Measurements from ENCODE around the gene MACROD1. TPM values are rescaled to one million over a fixed set of nuclear protein-coding genes. Genes with fewer than 3 reads are reported as not detected.

Gene MACROD1
- total RNA-seq, 1 donor from 2014 or later = 4.1 TPM

DNA sequence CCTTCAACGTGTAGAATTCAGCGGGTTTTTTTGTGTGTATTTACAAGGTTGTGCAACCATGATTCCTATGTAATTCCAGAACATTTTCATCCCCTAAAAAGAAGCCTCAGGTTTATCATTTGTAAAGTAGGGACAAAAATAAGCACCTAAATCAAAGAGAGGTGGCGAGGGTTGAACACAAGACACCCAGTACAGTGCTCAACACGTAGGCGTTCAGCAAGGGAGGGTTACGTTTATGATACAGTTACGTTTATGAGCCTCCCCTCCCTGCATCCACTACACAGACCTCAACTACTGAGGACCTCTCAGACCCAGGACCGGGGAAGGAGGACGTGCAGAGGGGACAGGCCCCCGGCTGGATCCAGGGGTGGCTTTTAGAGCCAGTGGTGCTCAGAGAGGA, 85.5 kb downstream of the MACROD1 start:
- no peaks in the 10 kb centered on the region for H3K36me3 Mint-ChIP-seq (ENCODE audit: low read depth, unreplicated experiment)
- H3K27me3 Mint-ChIP-seq (ENCODE audit: unreplicated experiment) = peaks cover 3% of the 10 kb centered on the region
- DNase-seq (ENCODE audit: low spot score) = no peak
- H3K4me3 Mint-ChIP-seq (ENCODE audit: unreplicated experiment) = no peak overlapping the region
- H3K9me3 Mint-ChIP-seq (ENCODE audit: unreplicated experiment) = no peaks in the 10 kb centered on the region
- H3K4me1 Mint-ChIP-seq (ENCODE audit: unreplicated experiment) = no peaks in the 10 kb centered on the region
- TF ChIP-seq, protein P1, sequence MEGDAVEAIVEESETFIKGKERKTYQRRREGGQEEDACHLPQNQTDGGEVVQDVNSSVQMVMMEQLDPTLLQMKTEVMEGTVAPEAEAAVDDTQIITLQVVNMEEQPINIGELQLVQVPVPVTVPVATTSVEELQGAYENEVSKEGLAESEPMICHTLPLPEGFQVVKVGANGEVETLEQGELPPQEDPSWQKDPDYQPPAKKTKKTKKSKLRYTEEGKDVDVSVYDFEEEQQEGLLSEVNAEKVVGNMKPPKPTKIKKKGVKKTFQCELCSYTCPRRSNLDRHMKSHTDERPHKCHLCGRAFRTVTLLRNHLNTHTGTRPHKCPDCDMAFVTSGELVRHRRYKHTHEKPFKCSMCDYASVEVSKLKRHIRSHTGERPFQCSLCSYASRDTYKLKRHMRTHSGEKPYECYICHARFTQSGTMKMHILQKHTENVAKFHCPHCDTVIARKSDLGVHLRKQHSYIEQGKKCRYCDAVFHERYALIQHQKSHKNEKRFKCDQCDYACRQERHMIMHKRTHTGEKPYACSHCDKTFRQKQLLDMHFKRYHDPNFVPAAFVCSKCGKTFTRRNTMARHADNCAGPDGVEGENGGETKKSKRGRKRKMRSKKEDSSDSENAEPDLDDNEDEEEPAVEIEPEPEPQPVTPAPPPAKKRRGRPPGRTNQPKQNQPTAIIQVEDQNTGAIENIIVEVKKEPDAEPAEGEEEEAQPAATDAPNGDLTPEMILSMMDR (IDR thresholded peaks at IDR 0.05; ENCODE audit: unreplicated experiment) = no peak
- H3K27ac Mint-ChIP-seq (ENCODE audit: unreplicated experiment) = no peak overlapping the region

DNA sequence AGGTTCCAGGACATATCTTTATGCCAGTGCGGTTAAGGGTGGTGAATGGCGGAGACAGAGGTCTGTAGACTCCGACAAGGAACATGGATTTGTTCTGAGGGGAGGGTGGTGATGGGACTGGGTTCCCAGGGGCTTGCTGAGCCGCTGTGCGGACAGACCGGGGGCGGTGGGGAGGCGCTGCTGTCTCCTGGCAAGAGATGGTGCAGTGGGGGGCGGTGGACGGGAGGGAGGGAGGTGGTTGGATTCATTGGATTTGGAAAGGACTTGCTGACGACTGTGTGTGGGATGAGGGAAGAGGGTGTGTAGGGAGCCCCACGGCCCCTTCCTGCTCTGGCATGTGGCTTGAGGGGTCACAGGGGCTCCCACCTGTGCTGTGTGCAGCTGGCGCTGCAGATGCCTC, 87.0 kb downstream of the MACROD1 start:
- Mint-ChIP-seq H3K27ac (ENCODE audit: unreplicated experiment) (no peak overlapping the region), H3K4me3 (ENCODE audit: unreplicated experiment) (no peak overlapping the region), H3K4me1 (ENCODE audit: unreplicated experiment) (no peaks in the 10 kb centered on the region), H3K9me3 (ENCODE audit: unreplicated experiment) (no peaks in the 10 kb centered on the region), H3K36me3 (ENCODE audit: low read depth, unreplicated experiment) (no peaks in the 10 kb centered on the region), H3K27me3 (ENCODE audit: unreplicated experiment) (peaks cover 5% of the 10 kb centered on the region)
- TF ChIP-seq, protein P1 (IDR thresholded peaks at IDR 0.05; ENCODE audit: unreplicated experiment) = no peak
- DNase-seq (ENCODE audit: low spot score) = no peak

DNA sequence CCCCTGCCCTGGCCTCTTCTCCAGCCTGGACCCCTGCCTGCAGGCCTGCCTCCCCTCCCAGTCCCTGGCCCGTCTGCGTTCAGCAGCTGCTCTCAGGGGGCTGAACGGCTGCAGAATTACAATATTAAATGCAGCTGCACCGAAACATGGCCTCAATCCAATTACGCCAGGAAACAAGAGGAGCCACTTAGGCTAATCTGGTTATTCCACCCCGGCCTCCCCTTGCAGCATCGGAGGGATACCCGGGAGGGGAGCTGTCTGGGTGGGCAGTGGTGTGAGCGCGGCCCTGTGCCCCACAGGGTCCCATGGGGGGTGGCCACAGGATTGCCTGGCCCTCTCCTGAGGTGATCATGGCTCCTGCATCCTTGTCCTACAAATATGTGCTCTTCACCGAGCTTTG, 87.6 kb downstream of the MACROD1 start:
- Mint-ChIP-seq H3K27ac (ENCODE audit: unreplicated experiment) (no peak overlapping the region), H3K9me3 (ENCODE audit: unreplicated experiment) (no peaks in the 10 kb centered on the region), H3K36me3 (ENCODE audit: low read depth, unreplicated experiment) (no peaks in the 10 kb centered on the region), H3K4me3 (ENCODE audit: unreplicated experiment) (no peak overlapping the region), H3K27me3 (ENCODE audit: unreplicated experiment) (peaks cover 5% of the 10 kb centered on the region), H3K4me1 (ENCODE audit: unreplicated experiment) (no peaks in the 10 kb centered on the region)
- DNase-seq (ENCODE audit: low spot score) = no peak
- TF ChIP-seq, protein P1 (IDR thresholded peaks at IDR 0.05; ENCODE audit: unreplicated experiment) = no peak

DNA sequence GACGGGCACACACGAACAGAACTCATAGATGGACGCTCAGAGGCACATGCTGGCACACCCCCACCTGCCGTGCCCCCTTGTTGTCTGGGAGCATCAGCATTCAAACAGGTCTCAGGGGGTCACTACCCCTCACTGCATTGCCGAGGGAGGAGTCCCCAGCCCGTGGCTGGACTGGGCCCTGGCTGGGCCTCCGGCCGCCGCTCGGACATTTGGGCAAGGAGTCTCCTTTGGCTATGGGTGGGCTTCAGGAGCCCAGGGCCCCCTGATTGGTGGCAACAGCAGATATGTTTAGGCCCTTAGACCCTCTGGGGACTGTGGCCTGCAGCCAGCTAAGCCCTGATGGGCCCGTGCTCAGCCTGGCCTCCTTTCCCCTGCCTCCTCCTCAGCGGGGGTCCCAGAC, 88.3 kb downstream of the MACROD1 start:
- Mint-ChIP-seq H3K4me1 (ENCODE audit: unreplicated experiment) (no peaks in the 10 kb centered on the region), H3K27ac (ENCODE audit: unreplicated experiment) (no peak overlapping the region), H3K27me3 (ENCODE audit: unreplicated experiment) (peaks cover 5% of the 10 kb centered on the region), H3K9me3 (ENCODE audit: unreplicated experiment) (no peaks in the 10 kb centered on the region), H3K4me3 (ENCODE audit: unreplicated experiment) (no peak overlapping the region), H3K36me3 (ENCODE audit: low read depth, unreplicated experiment) (no peaks in the 10 kb centered on the region)
- DNase-seq (ENCODE audit: low spot score) = no peak
- TF ChIP-seq, protein P1 (IDR thresholded peaks at IDR 0.05; ENCODE audit: unreplicated experiment) = no peak

DNA sequence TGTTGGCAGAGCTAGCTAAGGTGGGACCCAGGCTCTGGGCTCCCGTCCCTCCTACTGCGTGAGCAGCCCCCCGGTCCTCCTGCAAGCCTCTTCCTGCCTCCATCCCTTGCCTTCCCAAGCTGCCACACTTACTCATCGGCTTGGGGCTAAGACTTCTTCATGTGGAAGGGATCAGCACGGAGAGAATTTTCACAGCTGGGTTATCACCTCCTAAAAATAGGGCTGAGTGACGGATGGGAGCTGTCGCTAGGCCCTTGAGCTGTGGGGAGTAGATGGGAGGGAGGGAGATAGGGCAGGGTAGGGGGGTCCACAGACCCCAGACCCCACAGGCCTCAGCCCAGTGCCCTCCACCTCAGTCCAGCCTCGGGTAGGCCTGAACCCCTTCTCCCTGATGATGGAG, 89.2 kb downstream of the MACROD1 start:
- no peaks in the 10 kb centered on the region for H3K9me3 Mint-ChIP-seq (ENCODE audit: unreplicated experiment)
- no peaks in the 10 kb centered on the region for H3K4me1 Mint-ChIP-seq (ENCODE audit: unreplicated experiment)
- H3K27ac Mint-ChIP-seq (ENCODE audit: unreplicated experiment) = no peak overlapping the region
- peaks cover 5% of the 10 kb centered on the region for H3K27me3 Mint-ChIP-seq (ENCODE audit: unreplicated experiment)
- TF ChIP-seq, protein P1 (IDR thresholded peaks at IDR 0.05; ENCODE audit: unreplicated experiment) = no peak
- DNase-seq (ENCODE audit: low spot score) = no peak
- no peak overlapping the region for H3K4me3 Mint-ChIP-seq (ENCODE audit: unreplicated experiment)
- H3K36me3 Mint-ChIP-seq (ENCODE audit: low read depth, unreplicated experiment) = no peaks in the 10 kb centered on the region
